Measurements from ENCODE around the gene ADCY10. TPM values are rescaled to one million over a fixed set of nuclear protein-coding genes. Genes with fewer than 3 reads are reported as not detected.
A peak's percentile ranks its signal among the peaks of the same experiment; 100 is the strongest.
"Not testable (repeated sequence)": the region's sequence is repeated elsewhere in the genome, so short reads cannot be mapped to it uniquely, and the experiment has no call there.

Gene ADCY10
- polyA plus RNA-seq, 1 experiment, result 0.01 TPM

DNA sequence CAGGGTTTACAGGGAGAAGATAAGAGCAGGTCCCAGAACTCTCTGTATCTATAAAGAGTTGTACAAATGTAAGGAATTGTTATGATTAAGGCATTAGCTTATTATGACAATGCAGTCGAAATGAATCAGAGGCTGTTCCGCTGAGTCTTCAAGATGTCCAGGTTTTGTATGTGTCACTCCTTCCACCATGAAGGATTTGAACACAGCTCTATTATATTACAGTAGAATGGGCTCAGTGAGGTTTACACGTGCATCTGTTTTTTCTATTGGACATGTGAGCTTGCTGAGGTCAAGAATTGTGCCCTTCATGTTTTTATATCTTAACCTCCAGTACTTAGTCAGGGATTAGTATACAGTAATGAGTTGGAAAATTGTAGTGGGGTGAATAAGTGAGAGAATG is 105.8 kb downstream of the ADCY10 start:
- DNase-seq (ENCODE audit: low read depth, low spot score), result no peak
- CTCF ChIA-PET, result interaction anchor here (1.2 to 1.4 kb wide), 4 partner anchors 11 to 274 kb away, joined by 3 to 7 read pairs (median 4); no protein-coding TSS in a partner anchor
- no peaks in the 10 kb centered on the region for H3K27me3 ChIP-seq (ENCODE audit: control insufficient read depth, insufficient read depth, low read length)
- H3K9me3 ChIP-seq (ENCODE audit: control insufficient read depth, insufficient read depth, low read length), result peaks cover 9% of the 10 kb centered on the region; the same call in 1 of the 2 replicates
- no peak overlapping the region for H3K27ac ChIP-seq (ENCODE audit: low read depth, low read length)
- H3K4me3 ChIP-seq (ENCODE audit: low read depth, low read length), result no peak overlapping the region
- POLR2A ChIA-PET, result interaction anchor here (0.5 kb wide), 1 partner anchor 22 kb away, joined by 3 read pairs; no protein-coding TSS in a partner anchor
- TF ChIP-seq, protein P1, sequence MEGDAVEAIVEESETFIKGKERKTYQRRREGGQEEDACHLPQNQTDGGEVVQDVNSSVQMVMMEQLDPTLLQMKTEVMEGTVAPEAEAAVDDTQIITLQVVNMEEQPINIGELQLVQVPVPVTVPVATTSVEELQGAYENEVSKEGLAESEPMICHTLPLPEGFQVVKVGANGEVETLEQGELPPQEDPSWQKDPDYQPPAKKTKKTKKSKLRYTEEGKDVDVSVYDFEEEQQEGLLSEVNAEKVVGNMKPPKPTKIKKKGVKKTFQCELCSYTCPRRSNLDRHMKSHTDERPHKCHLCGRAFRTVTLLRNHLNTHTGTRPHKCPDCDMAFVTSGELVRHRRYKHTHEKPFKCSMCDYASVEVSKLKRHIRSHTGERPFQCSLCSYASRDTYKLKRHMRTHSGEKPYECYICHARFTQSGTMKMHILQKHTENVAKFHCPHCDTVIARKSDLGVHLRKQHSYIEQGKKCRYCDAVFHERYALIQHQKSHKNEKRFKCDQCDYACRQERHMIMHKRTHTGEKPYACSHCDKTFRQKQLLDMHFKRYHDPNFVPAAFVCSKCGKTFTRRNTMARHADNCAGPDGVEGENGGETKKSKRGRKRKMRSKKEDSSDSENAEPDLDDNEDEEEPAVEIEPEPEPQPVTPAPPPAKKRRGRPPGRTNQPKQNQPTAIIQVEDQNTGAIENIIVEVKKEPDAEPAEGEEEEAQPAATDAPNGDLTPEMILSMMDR (IDR thresholded peaks at IDR 0.05; ENCODE audit: low read depth, low read length), result no peak

DNA sequence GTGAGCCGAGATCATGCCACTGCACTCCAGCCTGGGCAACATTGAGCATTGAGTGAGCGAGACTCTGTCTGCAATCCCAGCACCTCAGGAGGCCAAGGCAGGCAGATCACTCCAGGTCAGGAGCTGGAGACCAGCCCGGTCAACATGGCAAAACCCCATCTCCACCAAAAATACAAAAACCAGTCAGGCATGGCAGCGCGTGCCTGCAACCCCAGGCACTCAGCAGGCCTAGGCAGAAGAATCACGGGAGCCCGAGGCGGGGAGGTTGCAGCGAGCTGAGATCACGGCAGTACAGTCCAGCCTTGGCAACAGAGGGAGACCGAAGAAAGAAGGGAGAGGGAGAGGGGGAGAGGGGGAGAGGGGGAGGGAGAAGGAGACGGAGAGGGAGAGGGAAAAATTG is 107.3 kb downstream of the ADCY10 start:
- H3K9me3 ChIP-seq (ENCODE audit: control insufficient read depth, insufficient read depth, low read length); DNase-seq (ENCODE audit: low read depth, low spot score); H3K4me3 ChIP-seq (ENCODE audit: low read depth, low read length); CTCF ChIA-PET; POLR2A ChIA-PET; H3K27ac ChIP-seq (ENCODE audit: low read depth, low read length); H3K27me3 ChIP-seq (ENCODE audit: control insufficient read depth, insufficient read depth, low read length): not testable (repeated sequence)

DNA sequence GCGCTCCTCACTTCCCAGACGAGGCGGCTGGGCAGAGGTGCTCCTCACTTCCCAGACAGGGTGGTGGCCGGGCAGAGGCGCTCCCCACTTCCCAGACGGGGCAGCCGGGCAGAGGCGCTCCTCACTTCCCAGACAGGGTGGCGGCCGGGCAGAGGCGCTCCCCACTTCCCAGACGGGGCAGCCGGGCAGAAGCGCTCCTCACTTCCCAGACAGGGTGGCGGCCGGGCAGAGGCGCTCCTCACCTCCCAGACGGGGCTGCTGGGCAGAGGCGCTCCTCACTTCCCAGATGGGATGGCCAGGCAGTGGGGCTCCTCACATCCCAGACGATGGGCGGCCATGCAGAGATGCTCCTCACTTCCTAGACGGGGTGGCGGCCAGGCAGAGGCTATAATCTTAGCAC is 107.7 kb downstream of the ADCY10 start:
- CTCF ChIA-PET; H3K27ac ChIP-seq (ENCODE audit: low read depth, low read length); H3K9me3 ChIP-seq (ENCODE audit: control insufficient read depth, insufficient read depth, low read length); H3K27me3 ChIP-seq (ENCODE audit: control insufficient read depth, insufficient read depth, low read length); DNase-seq (ENCODE audit: low read depth, low spot score); H3K4me3 ChIP-seq (ENCODE audit: low read depth, low read length); POLR2A ChIA-PET: not testable (repeated sequence)

DNA sequence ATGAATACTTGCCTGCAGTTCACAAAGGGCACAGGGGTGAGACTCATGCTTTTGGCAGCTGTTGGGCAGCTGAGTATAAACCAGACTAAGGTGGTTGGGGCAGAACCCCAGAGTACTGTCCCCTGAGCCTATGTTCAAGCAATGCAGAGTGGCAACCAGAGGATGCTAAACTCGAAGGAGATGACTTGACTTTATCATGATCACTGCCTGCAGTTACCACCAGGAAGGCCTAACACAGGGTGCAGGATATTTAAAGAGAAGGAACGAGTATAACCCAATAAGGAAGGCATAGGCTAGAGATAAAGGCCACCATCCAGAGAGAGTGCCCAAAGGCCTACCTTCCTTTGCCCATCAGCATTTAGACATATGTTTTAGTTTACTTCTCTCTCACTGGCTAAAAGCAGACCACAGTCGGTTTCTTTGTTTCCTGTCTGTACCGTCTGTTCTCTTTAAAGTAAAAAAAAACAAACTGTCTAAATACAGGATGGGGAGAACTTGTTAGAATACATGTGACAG is 108.8 kb downstream of the ADCY10 start:
- H3K9me3 ChIP-seq (ENCODE audit: control insufficient read depth, insufficient read depth, low read length), result peaks cover 9% of the 10 kb centered on the region; the same call in 1 of the 2 replicates
- POLR2A ChIA-PET, result no interaction called here
- CTCF ChIA-PET, result interaction anchor here (1.0 to 1.1 kb wide), 3 partner anchors 24 to 130 kb away, joined by 3 to 4 read pairs (median 3); no protein-coding TSS in a partner anchor
- no peaks in the 10 kb centered on the region for H3K27me3 ChIP-seq (ENCODE audit: control insufficient read depth, insufficient read depth, low read length)
- H3K4me3 ChIP-seq (ENCODE audit: low read depth, low read length), result no peak overlapping the region
- no peak for DNase-seq (ENCODE audit: low read depth, low spot score)
- H3K27ac ChIP-seq (ENCODE audit: low read depth, low read length), result no peak overlapping the region
- TF ChIP-seq, protein P1 (IDR thresholded peaks at IDR 0.05; ENCODE audit: low read depth, low read length), result no peak

DNA sequence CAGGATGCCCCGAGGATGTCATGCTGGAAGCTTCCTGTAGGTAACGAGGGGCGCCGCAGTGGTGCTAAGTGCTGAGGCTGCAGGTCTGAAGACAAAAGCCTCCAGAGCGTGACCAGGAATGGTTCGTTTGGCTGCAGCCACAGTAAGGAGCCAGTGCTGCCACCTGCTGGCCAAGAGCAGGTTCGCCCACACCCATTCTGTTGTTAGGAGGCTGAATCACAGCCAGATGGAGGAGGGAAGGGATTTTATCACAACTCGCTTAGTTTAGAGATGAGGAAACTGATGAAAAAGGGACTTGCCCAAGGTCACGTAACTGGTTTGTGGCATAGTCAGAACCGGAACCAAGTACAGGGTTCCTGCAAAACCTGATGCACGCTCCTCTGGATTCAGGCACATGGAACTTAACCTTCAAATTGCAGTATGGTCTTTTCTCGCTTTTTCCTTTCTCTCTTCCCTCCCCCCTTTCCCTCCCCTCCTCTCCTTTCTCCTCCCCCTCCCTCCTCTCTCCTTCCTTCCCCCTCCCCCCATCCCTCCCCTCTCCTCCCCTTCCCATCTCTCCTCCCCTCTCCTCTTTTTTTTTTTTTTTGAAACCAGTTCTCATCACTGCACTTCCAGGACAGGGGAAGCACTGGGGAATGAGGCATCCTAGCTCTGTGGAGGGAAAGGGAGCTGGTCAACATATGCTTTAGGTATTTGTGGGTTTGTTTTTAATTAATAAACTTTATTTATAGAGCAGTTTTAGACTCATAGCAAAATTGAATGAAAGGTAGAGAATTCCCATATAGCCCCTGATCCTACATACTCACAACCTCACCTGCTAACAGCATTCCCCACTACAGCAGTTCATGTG is 110.4 kb downstream of the ADCY10 start:
- ChIA-PET POLR2A (interaction anchor here (0.6 kb wide), 2 partner anchors 25 to 87 kb away, joined by 3 to 13 read pairs; no protein-coding TSS in a partner anchor), CTCF (interaction anchor here (0.6 to 2.2 kb wide), 35 partner anchors 10 to 1980 kb away, joined by 3 to 15 read pairs (median 4); no protein-coding TSS in a partner anchor)
- Histone ChIP-seq H3K27ac (ENCODE audit: low read depth, low read length) (no peak overlapping the region), H3K9me3 (ENCODE audit: control insufficient read depth, insufficient read depth, low read length) (peaks cover 9% of the 10 kb centered on the region; the same call in 1 of the 2 replicates), H3K27me3 (ENCODE audit: control insufficient read depth, insufficient read depth, low read length) (no peaks in the 10 kb centered on the region), H3K4me3 (ENCODE audit: low read depth, low read length) (no peak overlapping the region)
- TF ChIP-seq, protein P1 (IDR thresholded peaks at IDR 0.05; ENCODE audit: low read depth, low read length), result peak; percentile 96
- peak; percentile 89 for DNase-seq (ENCODE audit: low read depth, low spot score)

Measured in AG04450 (cell line).